Ishikawa (cell line): Measurements from ENCODE around the gene AGTRAP.

Experiments used
- CEBPB ChIP-seq: IDR thresholded peaks from 2 replicates; pipeline ENCODE4 v1.6.1; 2012
- CREB1 ChIP-seq: IDR thresholded peaks from 2 replicates; pipeline ENCODE4 v1.6.1; 2012; ENCODE audit warnings: low read depth
- EGR1 ChIP-seq: IDR thresholded peaks from 2 replicates; pipeline ENCODE4 v1.6.1; 2012
- EP300 ChIP-seq: IDR thresholded peaks from 2 replicates; pipeline ENCODE4 v1.6.1; 2012; ENCODE audit warnings: borderline replicate concordance
- FOXM1 ChIP-seq: IDR thresholded peaks from 2 replicates; pipeline ENCODE4 v1.6.1; 2012; ENCODE audit warnings: low read depth, borderline replicate concordance
- MAX ChIP-seq: IDR thresholded peaks from 2 replicates; pipeline ENCODE4 v1.6.1; 2012
- NFIC ChIP-seq: IDR thresholded peaks from 2 replicates; pipeline ENCODE4 v1.6.1; 2012
- RAD21 ChIP-seq: IDR thresholded peaks from 2 replicates; pipeline ENCODE4 v1.6.1; 2012; ENCODE audit warnings: low read depth
- REST ChIP-seq: IDR thresholded peaks from 2 replicates; pipeline ENCODE4 v1.6.1; 2012; ENCODE audit warnings: low read depth, mild to moderate bottlenecking
- TAF1 ChIP-seq: IDR thresholded peaks from 2 replicates; pipeline ENCODE4 v1.6.1; 2012; ENCODE audit warnings: low read depth, mild to moderate bottlenecking
- TCF12 ChIP-seq: IDR thresholded peaks from 2 replicates; pipeline ENCODE4 v1.6.1; 2012; ENCODE audit warnings: low read depth
- TEAD4 ChIP-seq: IDR thresholded peaks from 2 replicates; pipeline ENCODE4 v1.6.1; 2012
- USF1 ChIP-seq: IDR thresholded peaks from 2 replicates; pipeline ENCODE4 v1.6.1; 2012
- YY1 ChIP-seq: IDR thresholded peaks from 2 replicates; pipeline ENCODE4 v1.6.1; 2012; ENCODE audit warnings: low read depth
- ZBTB7A ChIP-seq: IDR thresholded peaks from 2 replicates; pipeline ENCODE4 v1.6.1; 2012; ENCODE audit warnings: low read depth

The AGTRAP gene

GRCh38 chr1:11741919-11742558 lies 6.1 kb downstream of the AGTRAP start:
- TF ChIP-seq TEAD4 = 0 out of 2 replicates have a peak, but pooled peaks have one; percentile 8
- no peak for TF ChIP-seq YY1

GRCh38 chr1:11744287-11744686 lies 8.4 kb downstream of the AGTRAP start:
- TF ChIP-seq CEBPB (no peak), NFIC (no peak), MAX (no peak), EP300 (no peak), YY1 (no peak), TAF1 (no peak)

- no peak for TF ChIP-seq TAF1
- no peak for TF ChIP-seq ZBTB7A
- no peak for TF ChIP-seq REST
- no peak for TF ChIP-seq MAX
- TF ChIP-seq CEBPB = no peak
- no peak for TF ChIP-seq RAD21
- no peak for TF ChIP-seq YY1
- TF ChIP-seq USF1 = no peak
- TF ChIP-seq TEAD4 = no peak
- no peak for TF ChIP-seq FOXM1
- no peak for TF ChIP-seq NFIC
- no peak for TF ChIP-seq TCF12
- TF ChIP-seq EP300 = no peak
- no peak for TF ChIP-seq EGR1
- no peak for TF ChIP-seq CREB1
Measured at GRCh38 chr1:11746092-11746491, 10.2 kb downstream of the AGTRAP start.

GRCh38 chr1:11746795-11747487 lies 11.0 kb downstream of the AGTRAP start:
- TF ChIP-seq USF1 (no peak), REST (no peak), CREB1 (no peak)

- no peak for TF ChIP-seq EP300
- no peak for TF ChIP-seq TCF12
- TF ChIP-seq MAX = no peak
- TF ChIP-seq NFIC = no peak
- no peak for TF ChIP-seq TEAD4
- TF ChIP-seq TAF1 = no peak
- TF ChIP-seq EGR1 = no peak
Measured at GRCh38 chr1:11748294-11749202, 12.6 kb downstream of the AGTRAP start.

- peak; percentile 79 for TF ChIP-seq USF1
- peak; percentile 66 for TF ChIP-seq MAX
- no peak for TF ChIP-seq TAF1
- TF ChIP-seq TCF12 = no peak
- TF ChIP-seq CEBPB = no peak
- no peak for TF ChIP-seq FOXM1
- no peak for TF ChIP-seq CREB1
- peak; percentile 84 for TF ChIP-seq RAD21
- TF ChIP-seq TEAD4 = no peak
Measured at GRCh38 chr1:11749203-11749689, 13.3 kb downstream of the AGTRAP start.
